ENCODE data around the gene FSTL1.

GRCh38 chr3:120461416-120461815 is 10.6 kb upstream of the FSTL1 start:
- TF ChIP-seq CTCF (IDR thresholded peaks at IDR 0.05; ENCODE audit: low read depth, low read length) (no peak), EZH2phosphoT487 (IDR thresholded peaks at IDR 0.05; ENCODE audit: low read depth) (no peak)
